HG02840 (cell line): Measurements from ENCODE around the gene DENND11.
"Not testable (repeated sequence)": the region's sequence is repeated elsewhere in the genome, so short reads cannot be mapped to it uniquely, and the experiment has no call there.

Source experiments
- ATAC-seq: cut with Tn5 transposase; IDR thresholded peaks from one replicate; pipeline ENCODE4 v1.9.1; 2021; ENCODE audit warnings: mild to moderate bottlenecking, moderate library complexity, moderate number of reproducible peaks; ENCODE audit not compliant: unreplicated experiment, low FRiP score

Gene DENND11

DNA sequence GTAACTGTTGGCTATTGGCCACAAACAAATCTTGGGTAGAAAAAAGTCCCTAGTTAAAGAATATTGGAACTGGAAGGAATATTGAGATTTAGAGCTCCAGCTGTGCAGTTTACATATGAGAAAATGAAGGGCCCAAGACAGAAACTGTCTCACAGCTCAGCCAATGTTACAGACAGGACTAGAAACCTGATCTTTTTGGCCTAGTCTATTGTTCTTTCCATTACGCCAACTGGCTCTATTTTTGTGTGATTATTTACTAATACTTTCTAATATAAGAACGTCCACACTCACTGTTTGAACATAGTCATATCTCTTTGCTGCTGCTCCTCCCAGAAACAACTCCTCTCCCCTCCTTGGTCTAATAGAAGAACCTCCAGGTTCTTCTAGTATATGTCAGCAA is 7.4 kb upstream of the DENND11 start:
- no peak for ATAC-seq

DNA sequence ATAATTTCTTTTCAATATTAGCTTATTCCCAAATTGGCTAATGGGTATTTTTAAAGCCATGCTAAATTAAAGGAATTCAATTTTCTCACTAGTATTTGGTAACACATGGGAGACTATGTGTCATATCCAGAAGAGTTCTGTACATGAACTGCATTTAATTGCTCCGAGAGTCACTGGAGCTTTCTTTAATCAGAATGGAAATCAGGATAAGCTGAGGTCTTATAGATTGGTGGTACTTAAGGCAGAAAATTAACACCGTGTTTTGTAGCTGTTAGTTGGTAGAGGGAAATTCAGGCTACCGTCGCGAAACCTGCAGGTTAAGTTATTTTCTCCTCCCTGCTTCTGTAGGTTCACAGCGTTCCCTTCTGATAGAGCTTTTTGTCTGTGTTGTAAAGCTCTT is 6.4 kb upstream of the DENND11 start, which contains the start of gene WEE2:
TSS of gene WEE2 (plus strand) at position 3 of the 400 bp plus-strand sequence. CDS start 406 bp downstream, outside the sequence.
- ATAC-seq = no peak

DNA sequence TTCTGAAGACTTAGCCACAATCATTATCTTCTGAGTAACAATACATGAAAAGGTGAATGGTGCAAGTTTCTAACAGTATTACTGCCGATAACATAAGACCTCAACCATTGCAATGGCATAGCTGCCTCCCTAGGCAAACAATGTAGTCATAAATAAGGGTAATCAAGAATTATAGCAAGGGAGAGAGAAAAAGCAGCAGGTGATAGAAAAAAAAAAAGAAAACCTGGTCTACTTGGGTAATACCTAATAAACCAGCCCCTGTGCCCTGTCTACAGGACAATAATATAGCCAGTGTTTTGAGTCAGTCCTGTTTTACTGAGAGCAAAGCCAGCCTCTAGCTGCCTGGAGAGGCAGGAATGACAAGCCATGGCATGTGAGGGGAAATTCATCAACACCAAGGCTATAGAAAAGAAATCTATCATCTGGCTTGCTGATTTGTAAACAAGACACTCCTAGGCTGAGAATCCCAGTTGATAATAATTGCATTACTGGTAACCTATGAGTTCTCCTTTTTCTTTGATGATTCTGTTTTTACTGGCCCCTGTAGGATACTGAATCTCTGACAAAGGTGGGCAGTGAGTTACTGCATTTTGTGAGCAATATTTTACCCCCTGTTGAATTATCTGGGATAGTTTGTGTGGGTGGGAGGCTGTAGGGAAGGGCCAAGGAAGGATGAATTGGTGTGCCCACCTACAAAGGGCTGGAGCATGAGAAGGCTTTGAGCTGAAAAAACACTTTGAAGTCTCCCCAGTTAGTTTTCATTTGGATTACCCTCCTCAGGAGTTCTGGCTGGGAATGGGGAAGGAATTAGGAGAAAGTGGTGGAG is 4.5 kb upstream of the DENND11 start:
- ATAC-seq = no peak

DNA sequence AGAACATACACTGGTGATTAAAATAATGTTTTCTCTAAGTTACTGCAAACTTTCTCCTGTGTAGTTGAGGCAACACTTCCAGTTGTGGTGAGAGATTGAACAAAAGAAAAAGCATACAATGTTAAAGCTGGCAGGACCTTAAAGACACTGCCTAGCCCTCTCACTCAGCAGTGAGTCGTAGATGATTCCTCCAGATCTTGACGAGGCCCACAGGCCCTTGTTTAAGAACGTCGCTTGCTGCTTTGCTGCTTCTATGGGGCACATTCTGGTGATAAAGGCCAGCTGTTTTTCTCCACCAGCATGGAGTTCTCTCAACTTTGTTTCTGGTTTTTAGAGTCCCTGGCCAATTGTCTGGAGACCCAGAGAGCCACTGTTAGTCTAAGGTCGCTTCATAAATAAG is 2.8 kb upstream of the DENND11 start:
- no peak for ATAC-seq

DNA sequence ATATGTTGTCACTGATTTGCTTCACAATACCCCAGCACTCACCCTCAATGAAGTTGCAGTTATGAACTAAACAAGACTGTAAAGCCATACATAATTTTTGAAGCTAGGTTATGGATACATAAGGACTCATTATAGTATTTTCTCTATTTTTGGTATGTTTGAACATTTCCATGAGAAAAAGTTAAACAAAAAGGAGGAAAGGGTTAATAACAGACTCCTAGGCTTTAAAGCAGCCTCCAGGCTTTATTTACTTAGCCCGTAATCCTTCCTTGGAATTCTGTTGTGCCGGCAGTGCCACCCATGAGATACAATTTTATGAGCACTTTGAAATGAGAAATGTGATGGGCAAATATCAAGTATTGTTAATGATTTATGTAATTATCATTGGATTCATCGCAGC is 2.1 kb upstream of the DENND11 start:
- no peak for ATAC-seq

DNA sequence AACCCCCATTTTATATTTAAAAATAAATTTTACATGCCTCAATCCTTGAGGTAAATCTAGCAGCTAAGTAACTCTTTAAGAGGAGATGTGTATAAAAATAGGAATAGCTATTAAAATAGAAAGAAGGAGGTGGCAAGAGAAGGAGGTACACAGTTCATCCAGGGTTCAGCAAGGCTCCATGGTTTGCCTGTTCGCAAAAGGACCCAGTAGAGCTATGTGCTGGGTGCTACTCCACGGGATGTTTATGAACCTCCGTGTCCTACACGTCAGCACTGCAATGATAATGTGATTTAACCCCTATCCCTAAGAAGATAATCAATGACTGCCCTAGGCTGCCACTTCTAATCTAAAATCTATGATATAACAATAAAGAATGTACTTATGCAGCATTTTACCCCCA is 926 bp upstream of the DENND11 start:
- ATAC-seq = no peak

DNA sequence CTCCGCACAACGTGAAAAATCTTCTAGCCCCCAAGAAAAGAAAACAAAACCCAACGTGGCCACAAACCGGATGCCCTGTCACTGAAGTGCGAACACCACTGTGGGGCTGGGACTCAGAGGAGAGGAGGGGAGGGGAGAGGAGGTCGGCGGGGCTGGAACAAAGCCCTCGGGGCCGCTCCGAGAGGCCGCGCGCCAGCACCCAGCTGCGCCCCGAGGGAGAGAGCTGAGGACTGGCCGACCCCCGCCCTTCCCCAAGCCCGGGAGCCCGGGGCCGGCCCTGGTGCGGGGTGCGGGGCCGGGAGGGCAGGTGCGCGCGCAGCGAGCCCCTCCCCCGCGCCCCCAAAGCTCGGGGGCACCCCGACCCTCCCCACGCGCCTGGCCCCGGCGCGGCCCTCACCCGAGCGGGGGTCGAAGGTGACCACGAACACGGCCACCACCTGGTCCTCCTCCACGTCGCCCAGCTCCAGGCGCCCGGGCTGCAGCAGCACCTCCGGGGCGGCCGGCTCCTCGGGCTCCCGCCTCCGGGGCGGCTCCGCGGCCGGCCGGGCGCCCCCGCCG is 398 bp downstream of the DENND11 start:
- ATAC-seq = peak; percentile 75

DNA sequence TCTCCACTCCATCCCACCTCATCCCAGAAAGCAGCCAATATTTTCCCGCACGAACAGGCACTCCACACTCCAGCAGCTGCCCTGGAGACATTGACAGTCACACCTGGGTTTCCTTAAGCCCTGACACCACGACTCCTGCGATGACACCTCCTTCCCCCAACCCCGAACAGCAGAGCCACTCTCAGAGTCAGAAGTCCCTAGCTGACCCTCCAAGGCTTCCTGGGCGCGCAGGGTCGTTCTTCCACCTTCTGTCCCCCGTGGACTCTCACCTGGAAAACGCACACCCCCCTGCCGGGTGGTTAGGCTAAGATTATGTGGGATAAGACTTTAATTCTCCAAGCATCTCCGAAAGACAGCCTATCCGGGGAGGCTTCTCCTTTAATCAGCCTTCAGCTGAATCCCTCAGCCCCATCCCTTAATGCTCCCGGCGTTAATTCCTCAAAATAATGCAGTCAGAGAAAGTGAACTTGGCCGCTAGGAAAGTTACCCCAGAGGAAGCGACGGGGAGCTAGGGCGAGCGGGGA is 1.1 kb downstream of the DENND11 start:
- ATAC-seq = no peak

DNA sequence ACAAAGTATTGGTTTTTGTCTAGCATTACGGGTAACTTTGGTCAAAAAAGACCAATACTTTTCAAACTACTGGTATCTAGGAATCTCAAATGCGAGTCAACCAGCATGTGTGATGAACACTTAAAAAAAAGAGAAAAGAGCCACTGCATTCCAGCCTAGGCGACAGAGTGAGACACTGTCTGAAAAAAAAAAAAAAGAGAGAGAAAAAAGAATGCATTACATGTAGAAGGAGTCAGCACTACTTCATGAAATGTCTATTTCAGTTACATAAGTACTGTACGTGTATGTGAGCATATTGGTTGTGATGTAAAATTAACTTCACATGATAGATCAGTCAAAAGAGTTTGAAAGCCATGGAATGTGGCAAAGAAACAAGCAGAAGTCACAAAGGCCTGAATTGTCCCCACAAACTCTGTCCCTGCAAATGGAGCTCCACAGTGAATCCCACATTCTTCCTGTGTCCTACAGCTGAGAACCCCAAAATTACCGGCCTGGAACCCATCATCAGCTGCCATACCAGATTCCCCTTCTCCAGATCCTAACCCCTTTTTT is 1.6 kb downstream of the DENND11 start:
- ATAC-seq = no peak

DNA sequence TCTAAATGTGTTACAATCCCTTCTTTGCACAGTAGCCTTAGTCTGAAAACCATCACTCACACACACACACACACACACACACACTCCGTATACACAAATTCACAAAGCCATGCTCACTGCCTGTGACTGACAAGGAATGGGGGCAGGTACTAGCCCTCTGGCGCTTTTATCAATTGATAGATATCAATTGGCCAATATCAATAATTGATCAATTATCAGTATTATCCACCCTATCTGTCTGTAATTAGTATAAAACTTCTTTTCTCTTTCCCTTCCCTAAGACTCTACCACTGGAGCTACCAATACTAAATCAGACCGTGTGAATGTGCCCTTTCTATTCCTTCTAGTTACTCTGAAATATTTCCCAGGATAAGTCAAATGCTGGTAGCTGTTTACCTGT is 2.1 kb downstream of the DENND11 start:
- no peak for ATAC-seq

DNA sequence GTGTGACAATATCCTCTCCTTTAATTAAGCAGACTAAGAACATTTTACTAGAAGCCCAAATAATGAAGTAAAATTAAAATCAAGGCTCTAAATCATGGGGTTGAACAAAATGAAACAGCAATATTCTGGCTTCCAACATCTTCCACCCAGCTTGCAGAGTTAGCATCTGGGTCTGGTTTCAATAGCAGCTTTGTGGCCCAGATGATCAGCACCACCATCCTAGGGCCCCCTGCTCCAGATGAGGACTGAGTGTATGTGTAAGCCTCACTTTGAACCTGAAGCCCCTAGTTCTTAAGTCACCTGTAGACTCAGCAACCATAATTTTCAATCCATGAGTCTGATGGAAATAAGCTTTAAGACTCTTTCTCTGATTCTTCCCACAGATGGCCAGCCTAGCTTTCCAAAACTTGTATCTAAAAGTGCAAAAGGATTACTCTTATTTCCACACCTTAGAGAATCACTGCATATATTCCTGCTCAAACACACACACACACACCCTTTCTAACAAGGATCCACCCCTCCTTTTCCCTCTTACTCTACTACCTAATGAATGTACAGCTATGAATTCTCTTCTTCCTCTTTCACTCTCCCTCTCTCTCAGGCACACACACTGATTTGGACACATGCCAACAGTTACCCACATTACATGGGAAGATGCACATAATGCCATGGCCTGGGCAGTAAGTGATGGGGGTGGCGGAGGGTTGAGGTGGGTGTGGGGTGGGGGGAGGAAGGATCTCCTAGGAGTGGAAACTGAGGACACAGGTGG is 3.5 kb downstream of the DENND11 start:
- no peak for ATAC-seq

DNA sequence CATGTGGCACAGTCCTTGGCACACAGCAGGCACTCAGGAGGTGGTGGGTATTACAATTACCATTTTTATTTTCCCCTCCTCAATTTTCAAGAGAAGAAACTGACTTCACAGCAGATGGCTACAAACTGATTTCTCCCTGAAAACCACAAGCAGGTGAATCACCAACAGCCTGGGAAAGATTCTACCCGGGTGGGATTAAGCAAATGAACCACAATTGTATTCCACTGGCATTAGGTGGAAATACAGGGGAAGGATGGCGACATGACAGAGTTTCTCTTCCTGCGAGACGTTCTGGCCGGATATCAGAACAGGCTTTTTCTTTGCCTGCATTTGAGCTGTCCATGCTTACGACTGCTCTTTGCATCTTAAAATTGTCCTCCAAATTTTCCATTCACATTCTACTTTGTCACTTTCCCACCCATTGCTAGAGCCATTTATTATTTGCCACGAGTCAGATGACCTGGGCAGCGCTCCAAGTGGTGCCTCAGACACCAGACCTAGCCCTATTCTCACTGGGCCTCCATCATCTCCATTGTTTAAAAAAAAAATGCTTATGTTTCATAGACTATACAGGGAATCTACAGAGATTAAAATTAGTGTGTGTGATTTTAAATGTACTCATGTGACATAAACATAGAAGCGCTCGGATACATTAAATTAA is 4.6 kb downstream of the DENND11 start:
- no peak for ATAC-seq

DNA sequence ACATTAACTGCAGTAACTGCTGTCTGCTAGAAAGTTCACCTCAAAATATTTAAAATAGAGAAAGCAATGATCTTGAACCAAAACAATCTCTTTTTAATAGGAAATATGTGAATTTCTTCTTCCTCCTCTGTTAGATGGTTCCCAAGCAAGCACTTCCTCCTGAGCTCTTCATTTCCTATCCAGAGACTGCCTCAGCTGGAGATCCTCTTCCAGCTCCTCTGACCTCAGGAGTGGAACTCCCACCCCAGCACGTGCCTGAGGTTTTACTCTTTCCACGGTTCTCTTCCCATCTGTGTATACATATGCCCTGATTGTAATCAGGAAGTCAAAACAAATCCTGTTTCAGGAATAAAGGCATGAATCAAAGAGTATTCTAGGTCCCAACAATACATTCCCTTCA is 5.6 kb downstream of the DENND11 start:
- ATAC-seq = no peak

DNA sequence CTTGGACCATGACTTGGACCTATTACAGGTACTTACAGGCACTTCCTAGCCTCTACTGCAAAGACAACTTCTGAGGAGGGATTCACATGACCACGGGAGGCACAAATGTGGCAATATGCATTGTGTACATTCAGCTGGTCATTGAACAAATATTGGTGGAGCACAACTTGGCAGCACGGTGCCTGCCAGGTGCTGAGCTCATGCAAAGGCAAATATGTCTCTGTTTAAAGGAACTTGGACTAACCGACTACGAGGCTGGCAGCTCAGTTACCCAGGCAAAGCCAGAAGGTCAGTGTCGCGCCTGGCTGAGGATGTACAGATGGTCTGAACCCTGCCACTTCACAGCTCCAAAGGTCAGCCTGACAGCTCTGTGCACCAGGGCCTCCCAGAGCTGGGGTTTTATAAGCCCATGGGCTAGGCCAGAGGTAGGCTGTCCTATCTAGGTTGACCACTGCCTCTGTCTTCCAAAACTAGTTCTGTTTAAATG is 6.1 kb downstream of the DENND11 start:
- ATAC-seq = no peak

DNA sequence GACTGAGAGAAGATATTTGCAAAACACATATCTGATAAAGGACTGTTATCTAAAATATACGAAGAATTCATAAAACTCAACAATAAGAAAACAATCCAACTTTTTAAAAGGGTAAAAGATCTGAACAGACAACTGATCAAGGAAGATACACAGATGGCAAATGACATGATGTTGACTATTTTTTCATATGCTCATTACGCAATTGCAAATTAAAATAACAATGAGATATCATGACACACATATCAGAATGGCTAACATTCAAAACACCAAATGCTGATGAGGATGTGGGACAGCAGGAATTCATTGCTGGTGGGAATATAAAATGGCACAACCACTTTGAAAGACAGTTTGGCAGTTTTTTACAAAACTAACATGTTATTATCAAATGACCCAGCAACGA is 8.9 kb downstream of the DENND11 start:
- no peak for ATAC-seq

DNA sequence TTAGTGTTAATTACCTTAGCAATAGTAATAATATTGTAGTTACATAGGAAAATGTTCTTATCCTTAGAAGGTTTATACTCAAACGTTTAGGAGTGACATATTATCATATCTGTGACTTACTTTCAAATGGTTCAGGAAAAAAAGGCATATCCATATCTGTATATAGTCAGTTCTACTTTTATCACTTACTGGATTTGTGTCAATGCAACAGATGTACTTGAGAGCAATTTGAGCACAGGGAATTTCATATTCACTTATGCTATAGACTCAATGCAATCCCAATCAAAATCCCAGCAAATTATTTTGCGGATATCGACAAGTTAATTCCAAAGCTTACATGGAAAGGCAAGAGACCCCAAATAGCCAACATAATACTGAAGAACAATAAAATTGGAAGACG is 10.0 kb downstream of the DENND11 start:
- ATAC-seq = no peak

DNA sequence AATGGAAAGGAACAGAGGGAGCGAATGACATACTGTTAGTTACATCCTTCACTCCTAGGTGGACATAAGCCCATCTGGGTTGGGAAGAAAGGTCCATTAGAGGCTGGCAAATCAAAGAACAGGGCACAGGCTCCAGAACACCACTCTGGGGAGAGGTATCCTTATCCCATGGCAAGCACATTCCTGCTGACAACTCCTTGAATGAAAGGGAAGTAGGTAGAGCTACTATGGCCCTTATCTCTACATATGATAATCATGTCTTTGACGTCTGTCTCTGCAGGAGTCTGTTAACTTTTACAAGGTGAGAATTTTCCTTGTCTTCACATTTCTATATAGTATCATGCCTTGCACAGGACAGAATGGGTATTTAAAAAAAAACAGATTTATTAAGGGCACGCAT is 10.4 kb downstream of the DENND11 start:
- no peak for ATAC-seq

DNA sequence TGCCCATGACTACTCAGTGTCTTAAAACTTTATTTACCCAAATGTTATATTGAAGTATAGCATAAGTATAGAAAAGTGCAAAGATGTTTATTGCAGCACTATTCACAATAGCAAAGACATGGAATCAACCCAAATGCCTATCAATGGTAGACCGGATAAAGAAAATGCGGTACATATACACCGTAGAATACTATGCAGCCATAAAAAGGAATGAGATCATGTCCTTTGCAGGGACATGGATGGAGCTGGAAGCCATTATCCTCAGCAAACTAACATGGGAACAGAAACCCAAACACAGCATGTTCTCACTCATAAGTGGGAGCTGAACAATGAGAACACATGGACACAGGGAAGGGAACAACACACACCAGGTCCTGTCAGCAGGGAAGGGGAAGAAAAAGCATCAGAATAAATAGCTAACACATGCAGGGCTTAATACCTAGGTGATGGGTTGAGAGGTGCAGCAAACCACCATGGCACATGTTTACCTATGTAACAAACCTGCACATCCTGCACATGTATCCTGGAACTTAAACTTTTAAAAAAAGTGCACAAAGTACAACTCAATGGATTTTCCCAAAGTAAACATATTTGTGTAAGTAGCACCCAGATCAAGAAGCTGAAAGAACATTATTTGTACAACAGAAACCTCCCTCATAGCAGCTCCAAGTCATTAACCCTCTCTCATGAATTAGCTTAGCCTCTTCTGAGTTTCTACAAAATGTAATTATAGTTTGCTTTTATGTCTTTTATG is 12.7 kb downstream of the DENND11 start:
- not testable (repeated sequence) for ATAC-seq

DNA sequence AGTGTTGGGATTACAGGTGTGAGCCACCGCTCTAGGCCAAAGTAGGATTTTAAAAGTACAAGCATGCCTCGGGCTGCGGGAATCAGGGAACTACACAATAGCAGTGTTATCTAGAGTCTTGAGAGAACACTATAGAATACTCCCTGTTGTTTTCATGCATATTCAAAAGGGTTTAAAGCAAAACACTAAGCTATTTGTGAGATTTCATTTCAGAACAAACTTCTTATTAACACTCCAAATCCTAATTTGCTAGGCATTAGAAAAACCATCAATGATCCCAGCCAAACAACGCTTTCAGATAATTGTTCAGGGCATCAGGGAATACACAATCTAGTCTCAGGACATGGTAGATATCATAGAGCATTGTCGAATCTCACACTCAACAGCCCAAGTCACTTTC is 13.9 kb downstream of the DENND11 start:
- ATAC-seq = no peak

DNA sequence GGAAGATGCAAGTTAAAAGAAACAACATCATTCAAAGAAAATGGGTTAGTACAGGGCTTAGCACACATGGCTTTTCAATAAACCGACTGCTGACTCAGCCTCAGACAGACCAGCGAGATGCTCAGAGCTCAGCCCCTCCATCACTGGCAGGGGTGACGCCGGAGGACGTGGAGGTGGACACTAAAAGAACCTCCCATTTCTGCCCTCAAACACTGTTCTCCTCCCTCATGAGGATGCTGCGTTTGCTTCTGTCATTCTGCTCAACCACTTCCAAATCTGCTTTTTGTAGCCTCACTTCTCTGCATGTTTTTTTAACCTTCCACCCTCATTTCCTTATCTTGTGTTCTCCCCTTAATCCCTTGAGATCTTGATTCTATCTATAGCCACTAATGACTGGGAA is 15.3 kb downstream of the DENND11 start:
- no peak for ATAC-seq
